ENCODE results near the gene TTC27. TPM values are rescaled to one million over a fixed set of nuclear protein-coding genes. Genes with fewer than 3 reads are reported as not detected.
"Not testable (repeated sequence)": the region's sequence is repeated elsewhere in the genome, so short reads cannot be mapped to it uniquely, and the experiment has no call there.

TTC27 gene
- total RNA-seq, 4 donors from 2014 or later, result 12.6 to 25.4 (median 16.9) TPM

GRCh38 chr2:32721376-32721775 lies 93.5 kb downstream of the TTC27 start:
- H3K27me3 ChIP-seq, result no peaks in the 10 kb centered on the region
- intact Hi-C loops (cut with DNase I), result no loop called here
- no peak for DNase-seq
- no peak overlapping the region for H3K4me3 ChIP-seq (replicated peaks in 1 of 3)
- H3K9me3 ChIP-seq, result no peaks in the 10 kb centered on the region
- H3K27ac ChIP-seq, result no peak overlapping the region
- no peaks in the 10 kb centered on the region for H3K36me3 ChIP-seq
- no peak for TF ChIP-seq POLR2A (IDR thresholded peaks at IDR 0.05)
- TF ChIP-seq, protein P1, sequence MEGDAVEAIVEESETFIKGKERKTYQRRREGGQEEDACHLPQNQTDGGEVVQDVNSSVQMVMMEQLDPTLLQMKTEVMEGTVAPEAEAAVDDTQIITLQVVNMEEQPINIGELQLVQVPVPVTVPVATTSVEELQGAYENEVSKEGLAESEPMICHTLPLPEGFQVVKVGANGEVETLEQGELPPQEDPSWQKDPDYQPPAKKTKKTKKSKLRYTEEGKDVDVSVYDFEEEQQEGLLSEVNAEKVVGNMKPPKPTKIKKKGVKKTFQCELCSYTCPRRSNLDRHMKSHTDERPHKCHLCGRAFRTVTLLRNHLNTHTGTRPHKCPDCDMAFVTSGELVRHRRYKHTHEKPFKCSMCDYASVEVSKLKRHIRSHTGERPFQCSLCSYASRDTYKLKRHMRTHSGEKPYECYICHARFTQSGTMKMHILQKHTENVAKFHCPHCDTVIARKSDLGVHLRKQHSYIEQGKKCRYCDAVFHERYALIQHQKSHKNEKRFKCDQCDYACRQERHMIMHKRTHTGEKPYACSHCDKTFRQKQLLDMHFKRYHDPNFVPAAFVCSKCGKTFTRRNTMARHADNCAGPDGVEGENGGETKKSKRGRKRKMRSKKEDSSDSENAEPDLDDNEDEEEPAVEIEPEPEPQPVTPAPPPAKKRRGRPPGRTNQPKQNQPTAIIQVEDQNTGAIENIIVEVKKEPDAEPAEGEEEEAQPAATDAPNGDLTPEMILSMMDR (IDR thresholded peaks at IDR 0.05), result no peak
- peaks cover 0 to 7% of the 10 kb centered on the region in 2 donors for H3K4me1 ChIP-seq
- 98 to 100% methylated on average over 1 of the region's 1 CpG for WGBS, 2 donors

DNA sequence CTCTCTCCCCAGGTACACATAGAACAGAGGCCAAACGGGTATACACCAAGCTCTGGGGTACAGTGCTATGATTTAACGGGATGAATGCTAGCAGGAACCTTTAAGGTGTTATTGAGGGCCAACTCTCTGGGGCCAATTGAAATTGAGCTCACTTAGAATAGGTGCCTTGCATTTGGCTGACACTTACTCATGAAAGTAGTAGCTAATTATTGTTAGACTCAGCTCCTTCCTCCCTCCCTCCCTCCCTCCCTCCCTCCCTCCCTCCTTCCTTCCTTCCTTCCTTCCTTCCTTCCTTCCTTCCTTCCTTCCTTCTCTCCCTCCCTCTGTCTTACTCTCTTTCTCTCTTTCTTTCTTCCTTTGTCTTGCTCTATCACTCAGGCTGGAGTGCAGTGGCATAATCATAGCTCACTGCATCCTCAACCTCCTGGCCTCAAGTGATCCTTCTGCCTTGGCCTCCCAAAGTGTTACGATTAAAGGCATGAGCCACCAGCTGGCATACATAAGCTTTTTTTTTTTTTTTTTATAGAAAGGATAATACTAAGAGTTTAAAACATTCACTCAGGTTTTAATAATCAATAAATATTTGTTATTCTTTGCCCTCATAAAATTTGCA lies 95.7 kb downstream of the TTC27 start:
- Histone ChIP-seq H3K27me3 (no peaks in the 10 kb centered on the region), H3K9me3 (no peaks in the 10 kb centered on the region), H3K36me3 (no peaks in the 10 kb centered on the region), H3K27ac (no peak overlapping the region), H3K4me1 (peaks cover 0 to 7% of the 10 kb centered on the region in 2 donors), H3K4me3 (replicated peaks in 1 of 3) (no peak overlapping the region)
- intact Hi-C loops (cut with DNase I), result no loop called here
- no peak for DNase-seq
- no peak for TF ChIP-seq POLR2A (IDR thresholded peaks at IDR 0.05)
- TF ChIP-seq, protein P1 (IDR thresholded peaks at IDR 0.05), result no peak
- 87 to 93% methylated on average over 3 of the region's 3 CpGs for WGBS, 2 donors

DNA sequence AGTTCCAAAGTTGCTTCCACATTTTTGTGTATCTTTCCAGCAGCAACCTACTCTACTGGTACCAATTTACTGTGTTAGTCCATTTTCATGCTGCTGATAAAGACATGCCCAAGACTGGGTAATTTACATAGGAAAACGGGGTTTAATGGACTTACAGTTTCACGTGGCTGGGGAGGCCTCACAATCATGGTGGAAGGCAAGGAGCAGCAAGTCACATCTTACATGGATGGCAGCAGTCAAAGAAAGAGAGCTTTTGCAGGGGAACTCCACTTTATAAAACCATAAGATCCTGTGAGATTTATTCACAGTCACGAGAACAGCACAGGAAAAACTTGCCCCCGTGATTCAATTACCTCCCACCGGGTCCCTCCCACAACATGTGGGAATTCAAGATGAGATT lies 98.8 kb downstream of the TTC27 start:
- DNase-seq; H3K36me3 ChIP-seq; intact Hi-C loops (cut with DNase I); H3K27me3 ChIP-seq; H3K27ac ChIP-seq; H3K4me3 ChIP-seq (replicated peaks in 1 of 3); H3K9me3 ChIP-seq; H3K4me1 ChIP-seq: not testable (repeated sequence)
- 87 to 90% methylated on average over 5 of the region's 5 CpGs for WGBS, 2 donors

GRCh38 chr2:32727157-32727556 lies 99.3 kb downstream of the TTC27 start:
- Histone ChIP-seq H3K36me3 (no peaks in the 10 kb centered on the region), H3K4me1 (no peaks in the 10 kb centered on the region), H3K4me3 (replicated peaks in 1 of 3) (no peak overlapping the region), H3K9me3 (no peaks in the 10 kb centered on the region), H3K27me3 (no peaks in the 10 kb centered on the region), H3K27ac (no peak overlapping the region)
- no peak for DNase-seq
- intact Hi-C loops (cut with DNase I), result no loop called here
- TF ChIP-seq, protein P1 (IDR thresholded peaks at IDR 0.05), result no peak
- TF ChIP-seq POLR2A (IDR thresholded peaks at IDR 0.05), result no peak
- WGBS, 2 donors, result 80 to 90% methylated on average over 1 of the region's 1 CpG

GRCh38 chr2:32730958-32731357 lies 103.1 kb downstream of the TTC27 start:
- intact Hi-C loops (cut with DNase I), result not testable (repeated sequence)

GRCh38 chr2:32732120-32732519 lies 104.3 kb downstream of the TTC27 start:
- Histone ChIP-seq H3K4me3 (replicated peaks in 1 of 3) (no peak overlapping the region), H3K36me3 (no peaks in the 10 kb centered on the region), H3K27me3 (no peaks in the 10 kb centered on the region), H3K4me1 (no peaks in the 10 kb centered on the region), H3K9me3 (no peaks in the 10 kb centered on the region), H3K27ac (no peak overlapping the region)
- intact Hi-C loops (cut with DNase I), result no loop called here
- TF ChIP-seq, protein P1 (IDR thresholded peaks at IDR 0.05), result no peak
- no peak for TF ChIP-seq POLR2A (IDR thresholded peaks at IDR 0.05)
- DNase-seq, result no peak
- 80 to 88% methylated on average over 1 of the region's 1 CpG for WGBS, 2 donors

More at GRCh38 chr2:32730958-32731357, 103.1 kb downstream of the TTC27 start:
- H3K4me1 ChIP-seq; H3K27me3 ChIP-seq; H3K27ac ChIP-seq; H3K4me3 ChIP-seq (replicated peaks in 1 of 3); H3K36me3 ChIP-seq; H3K9me3 ChIP-seq; DNase-seq: not testable (repeated sequence)
- 94 to 97% methylated on average over 8 of the region's 8 CpGs for WGBS, 2 donors
